Measurements from ENCODE around the gene TLE5.
"Not testable (repeated sequence)": the region's sequence is repeated elsewhere in the genome, so short reads cannot be mapped to it uniquely, and the experiment has no call there.

Gene TLE5

GRCh38 chr19:3095441-3096191 is 33.3 kb upstream of the TLE5 start:
- DNase-seq = peak; percentile 77

- DNase-seq = peak; percentile 56
Measured at GRCh38 chr19:3094601-3095440, 32.5 kb upstream of the TLE5 start.

GRCh38 chr19:3089299-3089855 is 27.1 kb upstream of the TLE5 start:
- not testable (repeated sequence) for DNase-seq

GRCh38 chr19:3087769-3088168 is 25.5 kb upstream of the TLE5 start:
- no peak for DNase-seq

GRCh38 chr19:3084943-3085342 is 22.6 kb upstream of the TLE5 start:
- no peak for DNase-seq

DNA sequence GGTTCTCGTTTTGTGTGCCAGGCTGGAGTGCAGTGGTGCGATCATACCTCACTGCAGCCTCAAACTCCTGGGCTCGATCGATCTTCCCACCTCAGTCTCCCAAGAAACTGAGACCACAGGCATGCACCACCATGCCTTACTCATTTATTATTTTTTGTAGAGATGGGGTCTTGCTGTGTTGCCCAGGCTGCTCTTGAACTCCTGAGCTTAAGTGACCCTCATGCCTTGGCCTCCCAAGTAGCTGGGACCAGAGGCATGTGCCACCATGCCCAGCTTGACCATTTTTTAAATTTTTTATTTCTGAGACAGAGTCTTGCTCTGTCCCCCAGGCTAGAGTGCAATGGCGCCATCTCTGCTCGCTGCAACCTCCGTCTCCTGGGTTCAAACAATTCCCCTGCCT is 21.7 kb upstream of the TLE5 start:
- DNase-seq = no peak

- no peak for DNase-seq
Measured at GRCh38 chr19:3082331-3082730, 20.0 kb upstream of the TLE5 start.

GRCh38 chr19:3080286-3080685 is 18.0 kb upstream of the TLE5 start:
- DNase-seq = no peak

- no peak for DNase-seq
Measured at GRCh38 chr19:3079578-3079977, 17.3 kb upstream of the TLE5 start.

DNA sequence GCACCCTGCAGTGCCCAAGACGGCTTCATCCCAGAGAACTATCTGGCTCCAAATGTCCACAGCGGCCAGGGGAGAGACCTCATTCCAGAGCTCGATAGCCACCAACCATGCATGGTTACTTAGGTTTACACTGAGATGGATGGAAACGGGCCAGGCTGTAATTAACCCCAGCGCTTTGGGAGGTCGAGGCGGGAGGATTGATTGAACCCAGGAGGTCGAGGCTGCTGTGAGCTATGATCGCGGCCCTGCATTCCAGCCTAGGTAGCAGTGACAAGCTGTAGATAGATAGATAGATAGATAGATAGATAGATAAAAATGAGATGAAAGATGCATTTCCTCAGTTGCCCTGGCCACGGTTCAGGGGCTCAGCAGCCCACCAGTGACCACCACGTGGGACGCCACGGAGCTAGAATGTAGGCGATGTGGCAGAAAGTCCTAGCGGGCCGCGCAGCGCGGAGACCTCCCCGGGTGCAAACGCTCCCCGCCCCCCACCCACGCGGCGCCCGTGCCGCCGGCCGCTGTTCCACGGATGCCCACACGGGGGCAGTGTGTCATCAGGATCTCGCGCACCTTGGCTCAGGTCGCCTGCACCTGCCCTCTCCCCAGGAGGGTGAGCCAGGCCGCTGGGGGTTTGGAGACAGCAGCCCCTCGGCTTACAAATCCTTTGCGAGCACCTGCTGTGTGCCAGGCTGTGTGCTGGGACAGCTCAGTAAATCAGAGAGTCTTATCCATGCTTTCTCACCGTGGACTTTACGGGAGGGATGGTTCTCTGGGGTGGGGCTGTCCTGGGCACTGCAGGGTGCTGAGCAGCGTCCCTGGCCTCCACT is 13.5 kb upstream of the TLE5 start:
- DNase-seq = peak; percentile 86

DNA sequence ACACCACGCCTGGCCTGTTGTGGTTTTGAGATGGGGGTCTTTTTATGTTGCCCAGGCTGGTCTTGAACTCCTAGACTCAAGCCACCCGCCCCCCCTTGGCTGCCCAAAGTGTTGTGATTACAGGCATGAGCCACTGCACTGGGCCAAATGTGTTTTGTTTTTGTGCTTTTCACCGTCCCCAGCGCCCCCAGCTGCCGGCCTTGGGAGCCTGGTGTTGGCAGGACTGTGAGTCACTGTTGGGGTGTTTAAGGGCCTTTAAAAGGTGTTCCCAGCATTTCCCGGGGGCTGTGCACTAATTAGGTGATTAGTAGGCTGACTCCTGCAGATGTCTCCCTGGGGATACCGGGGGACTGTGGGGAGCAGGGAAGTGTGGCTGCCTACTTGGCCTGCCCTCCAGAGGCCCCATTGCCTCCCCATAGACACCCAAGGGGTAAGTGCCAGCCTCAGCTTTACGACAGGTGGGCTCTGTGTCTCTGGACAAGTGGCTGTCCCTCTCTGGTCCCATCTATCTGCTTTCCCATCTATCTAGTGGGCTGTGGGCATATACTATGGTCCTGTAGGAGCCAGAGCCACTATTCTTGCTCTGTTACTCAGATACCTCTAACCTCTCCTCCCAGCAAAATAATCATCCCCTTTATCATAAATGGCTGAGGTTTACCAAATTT is 11.8 kb upstream of the TLE5 start:
- DNase-seq = no peak

DNA sequence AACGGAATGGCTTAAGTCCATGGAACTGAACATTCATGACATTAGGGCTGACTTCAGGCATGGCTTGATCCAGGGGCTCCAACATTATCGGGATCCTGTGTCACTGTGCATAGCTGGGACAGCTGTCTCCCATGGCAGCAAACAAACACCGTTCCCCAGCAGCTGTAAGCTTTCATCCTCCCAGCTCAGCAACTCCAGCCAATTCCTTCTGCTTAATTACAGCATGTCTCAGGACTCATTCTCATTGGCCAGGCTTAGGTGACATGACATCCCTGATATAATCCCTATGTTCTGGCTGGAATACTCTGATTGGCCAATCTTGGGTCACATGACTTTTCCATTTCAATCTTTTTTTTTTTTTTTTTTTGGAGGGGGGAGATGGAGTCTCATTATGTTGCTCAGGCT is 10.9 kb upstream of the TLE5 start:
- DNase-seq = no peak

GRCh38 chr19:3071768-3072167 is 9.5 kb upstream of the TLE5 start:
- no peak for DNase-seq

DNA sequence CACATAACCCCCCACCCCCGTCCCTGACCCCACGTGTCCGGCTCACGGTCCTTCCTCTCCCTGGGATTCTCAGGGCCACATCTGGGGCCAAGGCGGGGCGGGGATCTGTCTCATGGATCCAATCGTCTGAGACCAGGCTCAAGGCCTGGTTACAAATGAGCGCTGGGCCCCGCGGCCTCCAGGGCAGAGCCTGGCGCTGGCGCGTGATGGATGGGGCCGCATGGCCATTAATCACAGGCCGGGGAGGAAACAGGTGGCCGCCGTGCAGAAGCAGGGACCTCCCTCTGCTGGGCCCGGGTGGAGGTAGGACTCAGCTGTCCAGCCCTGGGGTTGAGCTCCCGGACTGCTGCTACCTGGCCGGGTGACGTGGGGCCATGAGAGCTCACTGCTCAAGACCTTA is 5.8 kb upstream of the TLE5 start:
- DNase-seq = no peak

DNA sequence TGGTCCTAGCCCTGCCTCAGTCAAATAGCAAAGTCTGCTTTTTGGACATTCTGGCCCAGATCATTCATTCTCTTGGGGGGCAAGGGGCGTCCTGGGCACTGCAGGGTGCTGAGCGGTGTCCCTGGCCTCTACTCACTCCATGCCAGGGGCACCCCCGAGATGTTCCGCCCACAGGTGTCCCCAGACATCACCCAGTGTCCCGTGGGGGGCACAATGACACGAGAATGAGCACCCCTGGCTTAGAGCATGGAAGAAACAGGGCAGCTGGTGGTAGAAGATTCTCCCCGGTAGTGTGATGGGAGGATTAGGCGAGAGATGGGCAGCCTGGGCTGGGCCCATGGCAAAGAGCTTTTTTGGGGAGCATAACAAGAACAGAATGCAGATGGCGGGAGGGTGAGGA is 5.3 kb upstream of the TLE5 start:
- no peak for DNase-seq

DNA sequence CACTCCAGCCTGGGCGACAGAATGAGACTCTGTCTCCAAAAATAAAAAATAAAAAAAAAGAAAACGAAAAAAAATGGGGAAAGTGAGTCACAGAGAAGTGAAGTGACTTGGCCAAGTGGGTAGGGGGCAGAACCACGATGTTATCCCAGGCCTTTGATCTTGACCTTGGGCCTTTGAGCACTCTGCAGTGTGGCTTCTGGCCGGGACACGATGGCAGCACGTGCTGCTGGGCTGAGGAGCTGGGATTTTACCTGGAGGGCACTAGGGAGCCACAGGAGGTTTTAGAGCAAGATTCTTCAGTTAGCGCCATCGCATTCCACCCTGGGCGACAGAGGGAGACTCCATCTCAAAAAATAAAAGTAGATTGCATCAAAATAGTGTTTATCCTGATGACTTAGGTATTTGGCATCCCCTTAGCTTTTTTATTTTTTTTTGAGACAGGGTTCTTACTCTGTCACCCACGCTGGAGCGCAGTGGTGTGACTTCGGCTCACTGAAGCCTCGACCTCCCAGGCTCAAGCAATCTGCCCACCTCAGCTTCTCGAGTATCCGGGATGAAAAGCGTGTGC is 4.3 kb upstream of the TLE5 start:
- no peak for DNase-seq

DNA sequence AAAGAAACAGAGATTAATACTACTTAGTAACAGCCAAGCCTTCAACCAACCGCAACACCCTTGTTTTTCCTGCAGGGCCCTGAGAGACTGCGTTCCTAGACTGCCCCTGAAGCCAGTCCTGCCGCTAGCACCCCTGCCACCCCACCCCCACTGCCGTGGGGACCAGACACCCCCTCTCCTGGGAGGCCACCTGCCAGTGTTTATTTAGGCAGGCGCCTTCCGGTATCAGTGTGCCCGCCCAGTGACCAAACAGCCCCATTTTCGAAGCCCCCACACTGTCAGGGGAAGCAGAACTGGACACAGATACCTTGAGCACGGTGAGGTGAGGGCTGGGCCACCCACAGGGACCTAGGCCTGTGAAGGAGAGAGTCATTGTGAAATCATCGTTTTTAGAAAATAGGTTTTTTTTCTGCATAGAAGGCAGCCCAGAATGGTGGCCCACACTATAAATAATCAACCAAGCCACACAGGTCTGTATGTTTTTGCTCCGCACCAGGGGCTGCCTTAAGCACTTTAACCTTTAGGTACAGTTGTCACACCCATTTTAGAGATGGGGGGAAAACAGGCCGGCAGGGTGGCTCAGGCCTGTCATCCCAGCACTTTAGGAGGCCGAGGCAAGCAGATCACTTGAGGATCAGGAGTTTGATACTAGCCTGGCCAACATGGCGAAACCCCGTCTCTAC is 3.5 kb upstream of the TLE5 start:
- no peak for DNase-seq

- DNase-seq = no peak
Measured at GRCh38 chr19:3064011-3064330, 1.7 kb upstream of the TLE5 start.

GRCh38 chr19:3061182-3062161 is 823 bp downstream of the TLE5 start:
- DNase-seq = peak; percentile 80

DNA sequence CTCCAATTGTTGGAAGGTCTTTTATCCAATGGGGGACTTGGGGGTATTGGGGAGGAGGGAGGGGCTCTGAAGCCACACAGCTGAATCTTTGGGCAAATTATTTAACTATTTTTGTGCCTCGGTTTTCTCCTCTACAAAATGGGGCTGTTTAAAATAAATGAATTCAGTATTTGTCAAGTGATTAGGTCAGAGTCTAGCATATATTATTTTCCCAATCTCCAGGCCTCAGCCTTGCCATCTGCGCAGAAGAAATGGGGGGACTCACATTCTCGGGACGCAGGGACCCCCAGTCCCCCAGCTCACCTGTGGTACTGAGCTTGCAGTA is 1.5 kb downstream of the TLE5 start:
- no peak for DNase-seq

GRCh38 chr19:3059653-3060052 is 2.6 kb downstream of the TLE5 start:
- DNase-seq = no peak
